GM21423 (cell line): ENCODE data around the gene ADD3.
"Not testable (repeated sequence)": the region's sequence is repeated elsewhere in the genome, so short reads cannot be mapped to it uniquely, and the experiment has no call there.

ENCODE experiments used
- ATAC-seq: cut with Tn5 transposase; IDR thresholded peaks from one replicate; pipeline ENCODE4 v1.9.1; 2021; ENCODE audit warnings: mild to moderate bottlenecking, moderate library complexity; ENCODE audit not compliant: unreplicated experiment

ADD3 gene

DNA sequence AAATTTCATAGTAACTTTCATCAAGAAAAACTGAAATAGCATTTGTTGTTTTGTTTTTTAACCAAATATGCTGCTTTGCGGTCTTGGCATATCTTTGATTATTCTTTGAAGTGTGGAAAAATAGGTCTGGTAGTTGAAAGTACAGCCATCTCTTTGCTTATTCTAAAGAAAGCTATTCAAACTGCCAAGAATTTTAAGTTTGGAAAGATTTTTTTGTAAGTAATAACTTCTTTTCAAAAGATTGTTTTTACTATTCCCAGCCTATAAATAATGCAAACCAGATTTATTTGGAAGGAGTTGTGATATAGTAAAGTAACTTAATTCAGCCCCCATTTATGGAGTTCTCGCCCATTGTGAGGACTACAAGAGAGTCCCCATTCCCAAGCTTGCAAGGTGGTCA, 87.0 kb downstream of the ADD3 start:
- ATAC-seq: no peak

DNA sequence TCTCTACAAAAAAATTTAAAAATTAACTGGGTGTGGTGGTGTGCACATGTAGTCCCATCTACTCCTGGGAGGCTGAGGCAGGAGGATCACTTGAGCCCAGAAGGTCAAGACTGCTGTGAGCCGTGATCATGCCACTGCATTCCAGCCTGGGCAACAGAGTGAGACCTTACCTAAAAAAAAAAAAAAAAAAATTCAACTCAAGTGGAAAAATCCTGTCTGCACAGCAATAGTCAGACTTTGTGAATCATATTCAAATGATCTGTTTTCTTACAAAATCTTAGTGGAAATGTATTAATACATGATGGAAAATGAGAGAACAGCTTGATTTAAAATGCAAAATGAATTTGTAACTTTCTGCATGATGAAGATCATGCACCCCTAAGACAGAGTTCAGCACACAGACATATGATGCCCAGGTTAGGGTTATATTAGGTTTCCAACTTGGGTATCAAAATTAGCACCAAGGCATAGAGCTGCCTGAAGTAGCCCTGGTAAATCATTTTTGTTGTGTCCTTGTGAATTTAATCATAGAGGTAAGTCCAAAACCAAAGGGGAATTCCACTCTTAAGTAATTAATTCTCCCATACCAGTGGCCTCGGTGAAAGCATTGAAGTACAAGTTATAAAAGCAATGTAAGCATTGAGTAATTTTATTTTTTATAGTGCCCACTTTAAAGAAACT, 93.8 kb downstream of the ADD3 start:
- peak; percentile 32 for ATAC-seq

DNA sequence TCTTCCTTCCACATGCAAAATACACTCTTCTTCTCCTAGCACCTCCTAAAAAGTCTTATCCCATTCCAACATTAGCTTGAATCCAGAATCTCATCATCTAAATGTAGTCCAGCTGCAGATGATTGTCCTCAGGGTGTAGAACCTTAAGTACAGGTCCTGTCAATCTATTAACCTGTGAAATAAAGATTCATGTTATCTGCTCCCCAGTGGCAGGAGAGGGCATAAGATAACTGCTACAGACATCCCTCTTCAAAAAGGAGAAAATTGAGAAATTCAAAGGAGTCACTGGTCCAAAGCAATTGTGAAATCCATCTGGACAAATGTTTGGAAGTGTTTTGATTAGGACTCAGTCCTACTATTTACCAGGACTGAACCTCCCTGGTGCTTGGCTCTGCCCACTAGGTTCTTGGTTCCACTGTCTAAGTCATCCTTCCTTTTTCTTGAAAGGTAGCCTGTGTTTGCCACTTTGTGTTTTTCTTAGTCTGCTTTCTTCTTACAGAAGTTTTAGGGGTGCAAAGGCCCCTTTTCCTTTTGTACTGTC, 96.2 kb downstream of the ADD3 start:
- ATAC-seq: no peak

DNA sequence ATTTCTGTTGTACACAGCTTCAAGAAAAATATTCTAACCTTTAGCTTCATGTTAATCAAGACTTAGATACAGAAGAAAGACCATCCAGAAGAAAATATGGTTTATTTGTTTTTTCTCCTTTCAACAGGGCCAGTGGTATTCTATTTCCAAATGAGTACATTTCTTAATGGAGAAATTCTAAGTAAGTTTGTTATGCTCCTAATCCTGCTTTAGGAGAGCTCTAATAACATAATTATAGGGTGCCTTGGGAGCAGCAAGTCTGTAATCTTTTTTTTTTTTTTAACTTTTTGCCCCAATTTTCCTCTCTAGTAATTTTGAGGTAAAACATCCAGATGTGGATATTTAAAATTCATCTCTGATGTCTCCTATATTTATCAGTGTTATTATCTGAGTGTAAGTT, 98.1 kb downstream of the ADD3 start:
- no peak for ATAC-seq

DNA sequence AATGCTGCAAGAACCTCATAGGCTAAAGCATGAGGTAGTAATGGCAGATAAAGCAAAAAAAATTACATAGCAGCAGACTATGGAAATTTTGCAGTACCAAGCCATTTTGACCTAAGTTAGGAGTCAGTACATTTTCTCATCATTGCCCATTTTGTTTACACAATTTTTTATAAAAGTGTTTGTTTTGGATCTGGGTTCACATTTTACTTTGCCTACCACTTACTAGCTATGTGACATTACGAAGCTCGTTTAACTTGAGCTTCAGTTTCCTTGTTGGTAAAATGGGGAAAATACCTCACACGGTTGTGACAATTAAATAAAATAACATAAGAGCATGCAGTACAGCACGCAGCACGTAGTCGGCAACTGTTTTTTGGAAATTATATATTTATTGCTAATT, 99.6 kb downstream of the ADD3 start:
- ATAC-seq: no peak

DNA sequence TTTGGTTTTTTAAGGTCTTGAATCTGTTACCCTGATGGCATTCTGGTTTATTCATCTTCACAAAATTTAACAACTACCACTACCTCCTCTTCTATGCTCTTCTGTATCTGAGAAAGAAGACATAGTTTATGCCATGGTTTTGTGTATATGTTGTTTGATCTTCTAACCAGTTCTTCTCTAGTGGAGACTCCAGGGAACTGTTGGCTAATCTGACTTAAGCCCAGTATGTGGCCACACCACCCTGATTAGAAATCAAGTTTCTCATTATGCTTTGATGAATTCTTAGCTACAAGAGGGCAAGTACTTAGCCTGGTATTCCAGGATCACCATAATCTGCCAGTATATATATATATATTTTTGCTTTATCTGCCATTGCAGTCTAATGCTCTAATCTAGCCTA, 100.1 kb downstream of the ADD3 start:
- no peak for ATAC-seq

DNA sequence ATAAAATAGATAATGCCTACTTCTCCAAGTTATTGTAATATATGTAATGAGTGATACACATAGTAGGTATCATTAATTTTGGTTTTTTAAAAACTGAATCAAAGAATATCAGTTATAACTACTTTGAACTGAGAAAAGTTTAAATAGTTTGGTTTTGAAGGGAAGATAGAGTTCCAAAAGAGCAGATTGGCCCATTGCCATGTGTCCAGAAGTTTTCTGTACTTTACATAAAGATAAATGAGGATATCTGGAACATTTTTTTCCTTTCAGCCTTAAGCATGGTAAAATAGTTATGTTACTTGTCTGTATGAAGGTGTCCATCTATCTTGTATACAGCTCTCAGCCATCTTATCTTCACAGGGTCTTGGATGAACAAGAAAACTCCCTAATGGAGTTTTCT, 101.7 kb downstream of the ADD3 start:
- ATAC-seq: no peak

DNA sequence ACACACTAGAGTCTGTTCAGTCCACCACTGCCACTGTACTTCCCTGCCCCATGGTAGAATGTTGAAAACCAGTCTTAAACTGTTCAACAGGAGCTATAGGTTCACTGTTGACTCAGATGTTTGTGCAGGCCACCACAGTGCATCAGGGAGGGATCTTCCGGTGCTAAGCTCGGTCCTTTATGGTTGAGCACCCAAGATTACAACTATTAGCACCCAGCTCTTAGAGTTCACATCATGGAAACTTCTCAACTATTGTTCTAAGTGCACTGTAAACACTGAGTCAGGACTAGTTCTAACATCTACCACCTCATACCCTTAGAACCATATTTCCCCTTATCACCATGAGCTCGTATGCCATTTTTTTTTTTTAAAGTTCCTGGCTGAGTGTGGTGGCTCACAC, 102.6 kb downstream of the ADD3 start:
- no peak for ATAC-seq

DNA sequence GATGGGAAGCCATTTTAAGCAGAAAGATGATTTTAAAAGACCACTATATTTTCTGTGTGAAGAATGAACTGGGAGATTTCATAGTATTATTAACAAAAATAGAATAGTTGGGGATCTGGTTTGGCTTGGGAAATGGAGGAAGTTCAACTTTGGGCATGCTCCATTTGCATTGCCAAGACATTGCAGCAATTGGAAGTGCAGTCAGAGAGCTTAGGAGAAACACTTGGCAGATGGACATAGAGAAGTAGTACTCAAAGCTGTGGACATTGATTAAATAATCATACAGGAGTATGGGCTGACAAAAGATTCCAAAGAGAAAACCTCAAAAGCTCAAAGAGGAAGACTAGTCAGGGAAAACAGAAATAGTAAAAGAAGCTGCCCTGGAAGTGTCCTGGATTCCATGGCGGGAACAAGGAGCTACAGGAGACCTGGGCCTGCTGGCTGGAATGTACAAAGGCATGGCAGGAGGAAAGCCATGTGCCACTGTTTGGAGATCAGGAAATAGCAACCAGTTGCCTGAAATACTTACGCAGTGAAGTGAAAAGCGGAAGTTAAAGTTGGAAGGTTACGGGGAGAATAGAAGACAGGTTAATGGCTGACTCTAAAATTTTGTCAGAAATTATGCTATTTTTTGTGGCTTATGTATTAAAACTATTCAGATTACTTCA, 106.0 kb downstream of the ADD3 start:
- no peak for ATAC-seq

DNA sequence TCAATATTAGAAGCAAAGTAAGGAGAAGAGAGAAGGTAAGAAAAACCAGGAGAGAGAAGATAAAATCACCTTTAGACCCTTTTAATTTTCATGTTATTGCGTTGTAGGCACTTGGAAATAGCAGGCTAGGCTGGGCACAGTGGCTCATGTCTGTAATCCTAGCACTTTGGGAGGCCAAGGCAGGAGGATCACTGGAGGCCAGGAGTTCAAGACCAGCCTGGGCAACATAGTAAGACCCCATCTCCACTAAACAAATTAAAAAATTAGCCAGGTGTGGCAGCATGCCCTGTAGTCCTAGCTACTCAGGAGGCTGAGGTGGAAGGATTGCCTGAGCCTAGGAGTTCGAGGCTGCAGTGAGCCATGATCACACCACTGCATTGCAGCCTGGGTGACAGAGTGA, 106.9 kb downstream of the ADD3 start:
- not testable (repeated sequence) for ATAC-seq

DNA sequence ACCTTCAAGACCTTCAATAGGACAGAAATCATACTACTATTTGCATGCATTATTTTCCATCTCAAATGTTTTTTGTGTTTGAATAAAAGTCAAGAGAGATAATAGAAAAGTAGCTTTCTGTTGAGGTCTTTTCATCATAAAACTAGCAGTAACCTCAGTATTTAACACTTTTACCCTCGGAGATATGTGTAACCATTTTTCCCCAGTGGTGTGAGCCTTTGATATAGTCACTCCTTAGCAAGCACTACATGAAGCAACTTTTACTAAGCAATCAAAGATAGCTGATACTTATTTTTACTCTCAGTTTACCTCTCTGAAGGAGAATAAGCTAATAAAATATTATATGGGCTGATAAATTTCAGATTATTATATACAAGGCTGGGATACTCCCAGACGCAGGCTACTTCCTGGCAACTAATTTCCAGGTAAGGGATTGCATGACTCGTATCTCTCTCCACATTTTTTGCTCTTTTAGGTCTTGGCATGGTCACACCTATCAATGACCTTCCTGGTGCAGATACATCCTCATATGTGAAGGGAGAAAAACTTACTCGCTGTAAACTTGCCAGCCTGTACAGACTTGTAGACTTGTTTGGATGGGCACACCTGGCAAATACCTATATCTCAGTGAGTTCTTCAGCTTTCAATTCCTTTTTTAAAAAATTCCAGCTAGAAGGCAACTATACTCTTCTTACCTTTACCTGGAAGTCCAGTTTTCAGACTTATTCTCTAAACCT, 108.2 kb downstream of the ADD3 start:
- ATAC-seq: no peak

DNA sequence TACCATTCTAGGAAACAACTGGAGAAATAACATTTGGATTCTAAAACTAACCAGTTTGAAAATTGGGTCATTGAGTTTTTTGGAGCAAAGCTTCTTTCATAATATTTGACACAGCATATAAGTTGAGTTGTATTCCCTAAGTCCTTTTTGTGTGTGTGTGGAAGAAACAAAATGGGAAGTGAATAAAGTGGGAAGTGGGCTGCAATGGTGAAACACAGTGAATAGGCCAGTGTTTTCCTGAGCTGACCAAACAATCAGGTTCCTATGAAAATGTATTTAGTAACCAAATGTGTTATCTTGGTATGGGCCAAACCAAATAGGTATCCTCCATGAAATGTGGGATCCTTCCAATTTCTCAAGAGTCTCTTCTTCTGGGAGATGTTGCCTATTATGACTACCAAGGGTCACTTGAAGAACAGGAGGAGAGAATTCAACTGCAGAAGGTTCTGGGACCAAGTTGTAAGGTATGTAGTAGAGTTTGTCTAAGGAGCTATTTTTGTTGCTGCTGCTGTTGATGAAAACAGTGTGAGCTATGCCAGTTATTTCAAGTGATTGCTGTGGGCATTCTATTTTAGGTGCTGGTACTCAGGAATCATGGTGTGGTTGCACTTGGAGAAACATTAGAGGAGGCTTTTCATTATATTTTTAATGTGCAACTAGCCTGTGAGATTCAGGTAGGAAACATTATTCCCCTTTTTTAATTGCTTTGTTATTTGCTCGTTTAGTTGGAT, 111.3 kb downstream of the ADD3 start:
- ATAC-seq: no peak

DNA sequence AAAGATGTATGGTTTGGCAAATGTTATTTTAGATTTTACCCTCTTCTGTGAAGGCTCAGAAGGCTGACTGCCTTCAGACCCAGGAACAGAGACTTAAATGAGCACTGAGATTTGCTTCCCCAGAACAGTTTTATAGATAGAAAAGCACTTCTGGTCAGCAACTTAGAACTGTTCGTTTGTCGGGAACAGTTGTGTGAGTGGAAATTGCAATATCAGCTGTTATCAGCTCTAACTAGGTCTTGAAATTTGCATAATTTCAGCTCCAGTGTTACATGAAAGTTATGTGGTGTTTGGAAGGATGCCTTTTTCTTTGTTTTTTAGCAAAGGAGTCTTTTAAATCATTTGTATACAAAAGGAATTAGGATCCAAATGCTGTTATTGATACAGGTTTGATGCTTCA, 115.8 kb downstream of the ADD3 start:
- ATAC-seq: no peak

DNA sequence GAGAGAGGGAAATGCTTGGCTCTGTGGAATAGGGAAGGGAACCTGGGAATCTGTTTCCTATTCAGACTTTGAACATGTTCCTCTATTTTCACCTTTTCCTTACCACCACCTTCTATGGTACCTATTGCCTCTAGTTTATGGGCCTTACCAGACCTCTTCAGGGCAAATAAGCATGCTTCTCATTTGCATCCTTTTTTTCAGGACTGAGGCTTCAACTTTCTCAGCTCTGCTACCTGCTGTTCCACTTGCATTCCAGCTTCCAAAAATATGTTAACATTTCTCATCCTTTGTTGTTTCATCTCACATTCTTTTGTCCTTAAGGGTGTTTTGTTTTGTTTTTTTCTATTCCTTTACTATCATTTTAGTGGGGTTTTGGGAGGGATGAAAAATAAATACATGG, 121.7 kb downstream of the ADD3 start:
- no peak for ATAC-seq

DNA sequence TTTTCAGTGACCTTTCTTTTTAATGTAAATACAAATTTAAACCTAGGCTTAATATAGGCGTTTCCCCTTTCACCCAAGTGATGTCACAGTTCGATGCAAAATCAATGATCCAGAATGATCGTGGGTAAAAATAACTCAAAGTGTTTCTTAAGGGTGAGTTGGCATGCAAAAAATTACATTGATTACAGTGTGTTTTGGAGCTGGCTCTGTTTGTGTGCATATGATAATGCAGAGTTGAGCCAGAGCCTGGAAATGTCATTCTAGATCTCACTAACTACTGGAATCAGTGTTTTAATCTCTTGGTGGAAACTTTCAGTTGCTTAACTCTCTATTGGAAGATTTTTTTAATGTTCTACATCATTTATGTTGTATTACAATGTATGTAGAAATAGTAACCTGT, 127.1 kb downstream of the ADD3 start:
- no peak for ATAC-seq

DNA sequence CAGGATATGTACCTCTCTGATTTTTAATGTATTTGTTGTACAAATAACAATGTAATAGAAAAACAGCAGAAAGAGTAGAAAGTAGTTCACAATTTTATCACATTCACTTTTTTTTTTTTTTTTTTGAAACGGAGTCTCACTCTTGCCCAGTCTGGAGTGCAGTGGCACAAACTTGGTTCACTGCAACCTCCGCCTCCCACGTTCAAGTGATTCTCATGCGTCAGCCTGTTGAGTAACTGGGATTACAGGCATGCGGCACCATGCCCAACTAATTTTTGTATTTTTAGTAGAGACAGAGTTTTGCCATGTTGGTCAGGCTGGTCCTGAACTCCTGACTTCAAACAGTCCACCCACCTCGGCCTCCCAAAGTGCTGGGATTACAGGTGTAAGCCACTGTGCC, 128.1 kb downstream of the ADD3 start:
- ATAC-seq: not testable (repeated sequence)

DNA sequence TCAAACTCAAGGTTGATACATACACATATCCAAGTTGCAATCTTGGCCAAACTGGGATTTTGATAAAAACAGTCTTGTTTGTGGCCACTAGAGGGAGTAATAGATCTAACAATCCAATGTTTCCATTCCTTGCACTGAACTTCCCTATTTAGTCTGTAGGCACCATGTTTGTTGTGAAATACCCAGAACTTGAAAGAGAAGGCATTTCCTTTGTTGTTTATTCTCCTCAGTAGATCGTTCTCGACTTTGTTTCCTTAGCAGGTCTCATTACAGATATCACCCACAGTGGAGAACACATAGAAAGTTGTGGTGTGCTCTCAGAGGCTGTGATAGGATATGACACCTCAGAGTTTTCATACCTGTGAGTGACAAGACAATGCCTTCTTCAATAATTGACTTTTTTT, 129.4 kb downstream of the ADD3 start:
- peak; percentile 53 for ATAC-seq

DNA sequence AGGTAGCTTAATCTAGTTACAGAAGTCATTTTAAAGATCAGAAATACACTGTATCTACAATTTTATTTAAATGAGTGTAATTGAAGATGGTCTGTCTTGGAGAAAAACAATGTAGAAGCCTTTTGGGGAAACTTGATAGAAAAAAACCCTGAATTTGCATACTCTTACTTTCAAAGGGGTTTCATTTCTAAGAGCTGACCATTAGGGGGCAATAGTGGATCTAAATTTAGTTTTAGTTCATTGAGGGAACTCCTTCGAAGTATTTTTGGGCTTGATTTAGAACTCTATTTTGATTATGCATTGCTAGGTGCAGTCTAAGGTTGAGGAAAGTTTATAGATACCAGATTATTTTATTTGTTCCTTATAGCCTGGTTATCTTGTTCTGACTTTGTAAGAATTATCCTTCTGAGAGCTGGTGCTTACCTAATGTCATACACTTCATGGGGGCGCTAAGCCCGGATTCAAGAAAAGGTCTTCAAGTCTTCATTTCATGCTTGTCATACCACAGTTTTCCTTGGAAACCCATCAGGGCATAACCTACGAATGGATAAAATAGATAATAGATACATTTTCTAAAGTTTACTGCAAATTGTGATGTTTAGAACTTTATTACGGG, 130.5 kb downstream of the ADD3 start:
- ATAC-seq: peak; percentile 51

DNA sequence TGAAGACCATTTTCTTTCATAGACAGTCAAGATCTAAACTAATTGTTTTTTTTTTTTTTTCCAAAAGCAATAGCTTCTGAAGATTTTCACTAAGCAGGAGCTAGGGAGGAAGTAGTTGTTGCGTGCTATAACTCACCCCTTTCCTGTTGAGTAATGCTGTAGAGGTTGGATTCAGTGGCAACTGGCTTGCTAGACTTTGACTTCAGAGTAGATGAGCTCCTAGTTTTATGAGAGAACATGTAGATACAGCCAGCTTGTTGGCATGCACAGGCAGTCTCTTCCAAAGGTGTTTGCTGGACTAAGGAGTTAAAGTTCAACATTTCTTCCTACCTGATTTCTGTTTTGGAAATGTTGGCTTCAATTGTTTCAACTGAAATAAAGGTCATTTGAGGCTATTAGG, 133.4 kb downstream of the ADD3 start:
- ATAC-seq: no peak

DNA sequence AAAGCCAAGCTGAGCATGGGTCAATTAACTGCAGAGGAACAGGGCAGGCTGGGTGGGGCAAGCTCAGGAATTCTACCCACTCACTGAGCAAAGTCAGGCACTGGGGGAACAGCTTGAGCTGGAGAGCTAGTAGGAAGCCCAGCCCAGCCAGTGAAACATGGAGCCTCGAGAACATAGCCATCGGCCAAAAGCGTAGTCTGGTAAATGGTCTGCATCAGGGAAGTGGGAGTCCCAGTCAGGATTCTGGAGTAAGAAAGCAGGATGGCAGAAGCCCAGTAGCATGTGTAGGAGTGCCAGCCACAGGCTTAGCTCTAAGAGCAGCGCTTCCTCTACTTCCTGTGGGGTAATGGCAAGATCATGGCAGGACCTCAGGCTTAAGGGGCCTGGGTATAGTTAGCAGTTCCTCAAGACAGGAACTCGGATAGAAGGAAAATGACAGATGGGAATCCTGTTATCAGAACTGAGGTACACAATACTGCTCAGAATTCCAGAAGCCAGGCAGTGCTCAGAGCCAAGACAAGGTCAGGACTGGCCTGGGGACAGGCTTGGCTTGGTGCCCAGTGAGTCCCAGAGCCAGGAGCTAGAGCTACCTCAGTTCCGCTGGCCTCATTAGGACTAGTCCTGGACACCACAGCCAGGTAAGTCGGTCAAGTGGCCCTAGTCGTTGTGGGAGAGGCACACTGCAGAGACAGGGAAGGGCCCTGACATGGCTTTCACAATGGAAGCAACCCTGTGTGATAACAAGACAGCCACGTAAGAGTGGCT, 134.3 kb downstream of the ADD3 start:
- no peak for ATAC-seq
